HT1080 (cell line): Measurements from ENCODE around the gene SEMA3F. TPM values are rescaled to one million over a fixed set of nuclear protein-coding genes. Genes with fewer than 3 reads are reported as not detected.

Experiments used
- DNase-seq: peaks from one replicate; pipeline ENCODE4 v3.0.0-alpha.2; 2015; ENCODE audit warnings: low read depth
- small RNA-seq: library from RNA; depleted of rRNA; stranded (forward); fragments of <200 nt; gene quantifications from one replicate; pipeline ENCODE3, GENCODE V24; 2014
- total RNA-seq: library from RNA; depleted of rRNA; stranded (reverse); fragments of >200 nt; shearing (Covaris generic); gene quantifications from 2 replicates; pipeline ENCODE4 v1.2.3, GENCODE V29; 2014; rRNA removed

The SEMA3F gene
- total RNA-seq, 1 experiment from 2014 or later = 48.6 TPM

GRCh38 chr3:50230794-50231125 is 75.6 kb downstream of the SEMA3F start:
- DNase-seq = no peak

- no peak for DNase-seq
Observed at GRCh38 chr3:50231581-50231980, 76.5 kb downstream of the SEMA3F start.

GRCh38 chr3:50232303-50232702 is 77.2 kb downstream of the SEMA3F start:
- no peak for DNase-seq

GRCh38 chr3:50233176-50233575 is 78.1 kb downstream of the SEMA3F start:
- no peak for DNase-seq

GRCh38 chr3:50235716-50236483 is 80.8 kb downstream of the SEMA3F start, which contains the start of gene GNAI2:
Gene GNAI2, plus strand, starts transcription at chr3:50236204. Its CDS starts 132 bp downstream, at chr3:50236336.
- DNase-seq = peak; percentile 99

- no peak for DNase-seq
Observed at GRCh38 chr3:50236484-50237132, 81.5 kb downstream of the SEMA3F start.

- no peak for DNase-seq
Observed at GRCh38 chr3:50237133-50237651, 82.1 kb downstream of the SEMA3F start.

GRCh38 chr3:50237754-50238548 is 82.8 kb downstream of the SEMA3F start:
- DNase-seq = peak; percentile 92

GRCh38 chr3:50238549-50239026 is 83.5 kb downstream of the SEMA3F start:
- no peak for DNase-seq

Small RNA genes within 50 kb of the gene (small RNA-seq; reads per million reads assigned to genes)
- gene MIR566 = not detected
- gene MIR5787 = not detected

Other genes starting within 250 kb of the SEMA3F start
- 24.0 and 31.1 TPM in 2 replicates for gene MON1A, start 225.5 kb upstream of the SEMA3F start, total RNA-seq
- 34.1 and 43.8 TPM in 2 replicates for gene RBM6, start 215.2 kb upstream of the SEMA3F start, total RNA-seq
- 54.7 and 65.5 TPM in 2 replicates for gene RBM5, start 66.4 kb upstream of the SEMA3F start, total RNA-seq
- gene GNAT1, start 36.3 kb downstream of the SEMA3F start, total RNA-seq = not detected in 2 replicates
- gene SLC38A3, start 49.9 kb downstream of the SEMA3F start, total RNA-seq = 2.2 TPM in 1 of 2 replicates, not detected in the other
- gene GNAI2, start 80.9 kb downstream of the SEMA3F start, total RNA-seq = 304 and 403 TPM in 2 replicates
- 4.0 and 5.0 TPM in 2 replicates for gene SEMA3B, start 113.8 kb downstream of the SEMA3F start, total RNA-seq
- gene LSMEM2, start 123.8 kb downstream of the SEMA3F start, total RNA-seq = not detected in 2 replicates
- gene IFRD2, start 137.1 kb downstream of the SEMA3F start, total RNA-seq = 168 and 172 TPM in 2 replicates
- 10.4 and 11.6 TPM in 2 replicates for gene HYAL3, start 144.1 kb downstream of the SEMA3F start, total RNA-seq
- 13.1 and 23.5 TPM in 2 replicates for gene NAA80, start 144.1 kb downstream of the SEMA3F start, total RNA-seq
- 0.40 and 0.43 TPM in 2 replicates for gene HYAL1, start 148.2 kb downstream of the SEMA3F start, total RNA-seq
- 91.6 and 97.5 TPM in 2 replicates for gene HYAL2, start 167.4 kb downstream of the SEMA3F start, total RNA-seq
- gene TUSC2, start 172.9 kb downstream of the SEMA3F start, total RNA-seq = 40.6 and 53.3 TPM in 2 replicates
- 12.5 and 15.0 TPM in 2 replicates for gene RASSF1, start 185.5 kb downstream of the SEMA3F start, total RNA-seq
- 1.4 and 2.8 TPM in 2 replicates for gene ZMYND10, start 190.4 kb downstream of the SEMA3F start, total RNA-seq
- 47.5 and 57.4 TPM in 2 replicates for gene NPRL2, start 195.5 kb downstream of the SEMA3F start, total RNA-seq
- 63.2 and 69.0 TPM in 2 replicates for gene CYB561D2, start 195.5 kb downstream of the SEMA3F start, total RNA-seq
- 75.7 and 90.1 TPM in 2 replicates for gene TMEM115, start 204.2 kb downstream of the SEMA3F start, total RNA-seq